Fibroblast of skin of left biceps (primary cell): ENCODE results near the gene PGC.

Source experiments
- DNase-seq, 2 experiments: peaks; one replicate each; pipeline ENCODE4 v3.0.0-alpha.2; 2013; ENCODE audit warnings: low read depth in 2 of 2

PGC gene

GRCh38 chr6:41714556-41715273, 32.5 kb downstream of the PGC start:
- no peak for DNase-seq

GRCh38 chr6:41713650-41714291, 33.4 kb downstream of the PGC start:
- DNase-seq = no peak

GRCh38 chr6:41713159-41713649, 34.0 kb downstream of the PGC start:
- no peak for DNase-seq

GRCh38 chr6:41712651-41713103, 34.5 kb downstream of the PGC start:
- no peak for DNase-seq

GRCh38 chr6:41711323-41712038, 35.7 kb downstream of the PGC start:
- DNase-seq = no peak

GRCh38 chr6:41709375-41709774, 37.8 kb downstream of the PGC start:
- DNase-seq = no peak

GRCh38 chr6:41708856-41709255, 38.3 kb downstream of the PGC start:
- DNase-seq = no peak

- no peak for DNase-seq
Observed at GRCh38 chr6:41707565-41708200, 39.5 kb downstream of the PGC start.

- peak in 1 of 2 experiments; percentile 15 for DNase-seq
Observed at GRCh38 chr6:41706876-41707564, 40.2 kb downstream of the PGC start.

GRCh38 chr6:41705996-41706835, 41.0 kb downstream of the PGC start:
- DNase-seq = no peak

GRCh38 chr6:41705311-41705995, 41.7 kb downstream of the PGC start:
- no peak for DNase-seq

- DNase-seq = no peak
Observed at GRCh38 chr6:41704656-41705310, 42.4 kb downstream of the PGC start.

- no peak for DNase-seq
Observed at GRCh38 chr6:41704028-41704427, 43.2 kb downstream of the PGC start.

- DNase-seq = no peak
Observed at GRCh38 chr6:41702771-41703494, 44.3 kb downstream of the PGC start.

GRCh38 chr6:41702089-41702745, 45.0 kb downstream of the PGC start:
- DNase-seq = no peak

GRCh38 chr6:41700463-41701347, 46.5 kb downstream of the PGC start:
- DNase-seq = no peak

GRCh38 chr6:41699063-41699462, 48.1 kb downstream of the PGC start:
- DNase-seq = no peak
